Parathyroid adenoma (tissue), 2 donors: ENCODE results near the gene CDC42EP5.

Source experiments
- H2AFZ ChIP-seq: fragments of 300-600 bp; sonication (generic); one replicate; pipeline ENCODE4 v1.7.0; 2017; ENCODE audit warnings: antibody characterized with exemption, mild to moderate bottlenecking
- H3K27ac ChIP-seq: fragments of 300-600 bp; sonication (generic); one replicate; pipeline ENCODE4 v1.7.0; 2017
- H3K27me3 ChIP-seq: fragments of 300-600 bp; sonication (generic); one replicate; pipeline ENCODE4 v1.7.0; 2017; ENCODE audit warnings: low read length; ENCODE audit not compliant: control insufficient read depth, insufficient read depth
- H3K36me3 ChIP-seq: fragments of 300-600 bp; sonication (generic); one replicate; pipeline ENCODE4 v1.7.0; 2017; ENCODE audit warnings: low read length; ENCODE audit not compliant: control insufficient read depth, insufficient read depth
- H3K4me1 ChIP-seq: fragments of 300-600 bp; sonication (generic); one replicate; pipeline ENCODE4 v1.7.0; 2017; ENCODE audit warnings: control low read depth
- H3K4me2 ChIP-seq: fragments of 300-600 bp; sonication (generic); one replicate; pipeline ENCODE4 v1.7.0; 2017; ENCODE audit warnings: low read length
- H3K4me3 ChIP-seq: fragments of 300-600 bp; sonication (generic); one replicate; pipeline ENCODE4 v1.7.0; 2017; ENCODE audit warnings: low read depth, low read length
- H3K79me2 ChIP-seq: fragments of 300-600 bp; sonication (generic); one replicate; pipeline ENCODE4 v1.7.0; 2017; ENCODE audit warnings: control low read depth
- H3K9ac ChIP-seq: fragments of 300-600 bp; sonication (generic); one replicate; pipeline ENCODE4 v1.7.0; 2017; ENCODE audit warnings: mild to moderate bottlenecking
- H3K9me3 ChIP-seq: fragments of 300-600 bp; sonication (generic); one replicate; pipeline ENCODE4 v1.7.0; 2017; ENCODE audit warnings: low read length; ENCODE audit not compliant: control insufficient read depth
- TF ChIP-seq, protein P1 (sequence below): fragments of 300-600 bp; sonication (generic); IDR thresholded peaks from one replicate; pipeline ENCODE4 v1.7.0; 2017; ENCODE audit warnings: antibody characterized with exemption, mild to moderate bottlenecking
- donor health status: primary hyperparathyroidism.

CDC42EP5 gene

DNA sequence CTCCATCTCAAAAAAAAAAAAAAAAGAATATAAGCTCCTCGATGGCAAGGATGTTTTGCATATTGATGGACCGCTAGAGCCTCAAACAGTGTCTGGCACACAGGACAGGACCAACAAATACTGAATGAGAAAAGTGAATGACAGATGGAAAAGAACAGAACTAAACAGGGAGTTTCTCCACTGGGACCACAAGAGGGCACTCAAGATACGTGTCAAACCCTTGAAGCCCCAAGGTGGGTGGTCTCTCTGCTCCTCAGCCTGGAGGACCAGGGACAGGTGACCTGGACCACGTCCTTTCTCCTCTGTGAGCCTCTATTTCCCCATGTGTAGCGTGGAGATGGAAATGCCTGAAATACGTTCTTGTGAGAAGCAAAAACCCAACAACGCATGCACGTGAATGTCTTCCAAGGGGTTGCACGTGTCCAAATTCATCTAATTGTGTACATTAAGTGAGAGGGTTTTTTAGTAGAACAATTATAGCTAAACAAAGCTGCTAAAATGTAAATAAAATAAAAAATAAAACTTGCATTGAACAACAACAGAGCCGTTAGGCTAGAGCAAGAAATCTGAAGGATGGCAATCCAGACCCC lies 5.7 kb upstream of the CDC42EP5 start:
- Histone ChIP-seq H3K9ac (no peak overlapping the region), H3K27me3 (no peaks in the 10 kb centered on the region), H3K27ac (no peak overlapping the region), H3K4me1 (no peaks in the 10 kb centered on the region), H3K79me2 (no peaks in the 10 kb centered on the region), H3K4me2 (no peak overlapping the region), H3K4me3 (no peak overlapping the region), H2AFZ (no peak overlapping the region), H3K9me3 (no peaks in the 10 kb centered on the region), H3K36me3 (no peaks in the 10 kb centered on the region)
- TF ChIP-seq, protein P1, sequence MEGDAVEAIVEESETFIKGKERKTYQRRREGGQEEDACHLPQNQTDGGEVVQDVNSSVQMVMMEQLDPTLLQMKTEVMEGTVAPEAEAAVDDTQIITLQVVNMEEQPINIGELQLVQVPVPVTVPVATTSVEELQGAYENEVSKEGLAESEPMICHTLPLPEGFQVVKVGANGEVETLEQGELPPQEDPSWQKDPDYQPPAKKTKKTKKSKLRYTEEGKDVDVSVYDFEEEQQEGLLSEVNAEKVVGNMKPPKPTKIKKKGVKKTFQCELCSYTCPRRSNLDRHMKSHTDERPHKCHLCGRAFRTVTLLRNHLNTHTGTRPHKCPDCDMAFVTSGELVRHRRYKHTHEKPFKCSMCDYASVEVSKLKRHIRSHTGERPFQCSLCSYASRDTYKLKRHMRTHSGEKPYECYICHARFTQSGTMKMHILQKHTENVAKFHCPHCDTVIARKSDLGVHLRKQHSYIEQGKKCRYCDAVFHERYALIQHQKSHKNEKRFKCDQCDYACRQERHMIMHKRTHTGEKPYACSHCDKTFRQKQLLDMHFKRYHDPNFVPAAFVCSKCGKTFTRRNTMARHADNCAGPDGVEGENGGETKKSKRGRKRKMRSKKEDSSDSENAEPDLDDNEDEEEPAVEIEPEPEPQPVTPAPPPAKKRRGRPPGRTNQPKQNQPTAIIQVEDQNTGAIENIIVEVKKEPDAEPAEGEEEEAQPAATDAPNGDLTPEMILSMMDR: peak; percentile 38

DNA sequence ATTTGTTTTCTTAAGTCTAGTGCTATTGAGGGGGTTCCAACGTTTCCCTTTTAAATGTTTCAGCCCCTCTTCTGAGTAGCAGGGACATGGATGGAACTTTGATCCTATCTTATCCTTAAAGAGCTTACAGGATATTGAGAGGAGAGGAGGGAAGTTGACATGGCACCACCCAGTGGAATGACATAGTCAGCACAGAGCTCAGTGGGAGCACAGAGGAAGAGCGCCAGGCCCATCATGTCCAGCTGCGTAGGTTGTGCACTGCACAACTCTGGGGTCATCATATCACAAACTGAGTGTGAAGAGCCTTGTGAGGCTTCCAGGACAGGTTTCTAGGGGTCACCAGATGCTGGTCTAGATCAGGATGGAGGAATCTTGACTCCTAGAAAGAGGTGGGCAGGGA lies 4.6 kb upstream of the CDC42EP5 start:
- no peaks in the 10 kb centered on the region for H3K9me3 ChIP-seq
- H3K4me1 ChIP-seq: peaks cover 5% of the 10 kb centered on the region
- H3K9ac ChIP-seq: no peak overlapping the region
- H3K4me3 ChIP-seq: no peak overlapping the region
- no peak overlapping the region for H2AFZ ChIP-seq
- TF ChIP-seq, protein P1: no peak
- no peaks in the 10 kb centered on the region for H3K27me3 ChIP-seq
- no peaks in the 10 kb centered on the region for H3K36me3 ChIP-seq
- no peak overlapping the region for H3K27ac ChIP-seq
- no peaks in the 10 kb centered on the region for H3K79me2 ChIP-seq
- no peak overlapping the region for H3K4me2 ChIP-seq

DNA sequence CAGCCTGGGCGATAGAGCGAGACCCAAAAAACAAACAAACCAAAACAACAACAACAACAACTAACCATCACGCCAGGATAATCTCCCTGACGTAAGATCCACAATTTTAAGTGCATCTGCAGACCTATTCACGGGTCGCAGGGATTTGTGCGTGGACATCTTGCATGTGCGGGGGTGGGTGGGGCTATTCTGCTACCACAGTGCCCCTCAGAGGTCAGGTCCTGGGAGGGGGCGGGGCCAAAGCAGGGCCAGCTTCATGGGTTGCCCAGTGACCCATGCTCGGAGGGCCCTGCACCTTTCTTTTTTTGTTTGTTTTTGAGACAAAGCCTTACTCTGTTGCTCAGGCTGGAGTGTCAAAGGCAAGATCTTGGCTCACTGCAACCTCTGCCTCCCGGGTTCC lies 2.6 kb upstream of the CDC42EP5 start:
- Histone ChIP-seq H3K36me3 (no peaks in the 10 kb centered on the region), H3K9me3 (no peaks in the 10 kb centered on the region), H3K79me2 (no peaks in the 10 kb centered on the region), H3K4me2 (no peak overlapping the region), H2AFZ (no peak overlapping the region), H3K4me3 (no peak overlapping the region), H3K27me3 (no peaks in the 10 kb centered on the region), H3K9ac (no peak overlapping the region), H3K27ac (no peak overlapping the region), H3K4me1 (peaks cover 5% of the 10 kb centered on the region)
- TF ChIP-seq, protein P1: no peak

DNA sequence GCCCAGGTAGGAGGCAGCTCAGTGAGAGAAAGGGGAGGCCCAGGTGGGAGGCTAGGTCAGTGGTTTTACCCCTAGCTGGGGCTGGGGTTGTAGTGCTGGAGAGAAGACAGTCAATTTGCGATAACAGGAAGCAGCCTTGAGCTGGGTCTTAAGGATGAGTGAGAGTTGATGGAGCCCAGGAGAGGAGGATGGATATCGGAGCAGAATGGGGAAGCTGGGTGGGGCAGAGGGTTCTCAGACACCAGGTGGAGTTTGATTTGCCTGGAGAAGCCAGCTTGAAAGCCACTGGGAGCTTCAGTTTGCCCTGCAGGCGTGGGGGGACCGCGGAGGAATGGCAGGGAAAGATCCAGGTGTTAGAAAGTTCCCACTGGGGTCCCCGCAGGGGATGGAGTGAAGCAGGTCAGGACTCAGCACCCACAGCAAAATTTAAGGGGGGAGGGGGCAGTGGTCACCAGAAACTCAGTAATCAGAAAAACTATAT lies 836 bp upstream of the CDC42EP5 start:
- H3K36me3 ChIP-seq: no peaks in the 10 kb centered on the region
- TF ChIP-seq, protein P1: no peak
- H3K9me3 ChIP-seq: no peaks in the 10 kb centered on the region
- no peaks in the 10 kb centered on the region for H3K79me2 ChIP-seq
- H2AFZ ChIP-seq: peak overlapping the region; percentile 73
- H3K27me3 ChIP-seq: no peaks in the 10 kb centered on the region
- peaks cover 5% of the 10 kb centered on the region for H3K4me1 ChIP-seq
- H3K4me2 ChIP-seq: no peak overlapping the region
- no peak overlapping the region for H3K4me3 ChIP-seq
- H3K27ac ChIP-seq: no peak overlapping the region
- no peak overlapping the region for H3K9ac ChIP-seq
